HG03097 (cell line): Measurements from ENCODE around the gene UBALD1.
"Not testable (repeated sequence)": the region's sequence is repeated elsewhere in the genome, so short reads cannot be mapped to it uniquely, and the experiment has no call there.

ENCODE experiments used
- ATAC-seq: cut with Tn5 transposase; IDR thresholded peaks from one replicate; pipeline ENCODE4 v1.9.1; 2021; ENCODE audit not compliant: unreplicated experiment, low FRiP score

Gene UBALD1

DNA sequence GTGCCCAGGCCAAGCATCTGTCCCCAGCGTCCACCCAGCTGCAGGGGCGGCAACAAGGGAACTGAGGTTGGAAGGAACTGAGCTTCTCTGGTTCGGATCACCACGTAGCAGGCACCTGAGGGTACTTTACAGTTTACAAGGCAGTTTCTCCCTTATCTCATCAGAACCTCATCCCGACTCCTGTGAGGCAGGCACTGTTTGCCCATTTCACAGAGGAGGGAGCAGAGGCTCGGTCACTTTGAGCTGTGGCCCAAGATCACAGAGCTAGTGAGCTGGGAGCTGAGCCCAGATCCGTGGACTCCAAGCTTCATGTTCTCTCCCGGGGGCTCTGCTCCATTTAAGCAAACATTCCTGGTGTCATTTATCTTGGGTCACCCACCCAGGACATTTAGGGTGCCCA, 15.1 kb downstream of the UBALD1 start:
- ATAC-seq, result no peak

DNA sequence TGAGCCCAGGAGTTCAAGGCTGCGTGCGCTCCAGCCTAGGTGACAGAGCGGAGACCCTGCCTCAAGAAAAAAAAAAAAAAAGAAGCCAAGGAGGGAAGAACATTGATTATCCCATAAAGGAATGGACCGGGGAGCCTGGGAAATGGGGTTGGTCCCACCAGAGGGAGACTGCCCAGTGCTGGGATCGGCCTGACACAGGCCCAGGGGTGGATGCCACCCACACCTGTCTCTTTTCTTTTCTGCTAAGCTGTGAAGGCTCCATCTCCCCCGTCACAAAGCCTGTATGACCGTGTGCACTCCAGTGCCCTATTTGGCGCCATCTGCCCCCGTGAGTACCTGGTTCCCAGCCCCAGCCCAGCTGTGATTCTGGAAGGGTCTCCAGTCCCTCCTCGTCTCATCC, 15.7 kb downstream of the UBALD1 start:
- ATAC-seq, result no peak

DNA sequence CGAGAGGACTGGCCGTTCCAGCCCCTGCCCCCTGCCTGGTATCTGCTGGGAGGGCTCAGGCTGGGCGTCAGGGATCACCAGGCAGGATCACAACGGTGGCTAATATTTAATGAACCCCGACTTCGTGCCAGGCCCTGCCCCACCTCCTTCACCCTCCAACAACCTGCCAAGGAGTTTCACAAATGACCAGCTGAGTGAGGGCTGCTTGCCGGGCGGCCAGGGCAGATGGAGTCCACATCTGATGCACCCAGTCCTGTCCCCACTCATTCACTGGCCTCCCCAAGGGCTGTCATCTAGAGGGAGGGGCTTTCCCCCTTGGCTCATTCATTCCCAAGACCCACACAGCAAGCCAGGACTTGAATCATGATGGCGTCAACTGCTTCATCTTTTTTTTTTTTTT, 17.5 kb downstream of the UBALD1 start:
- no peak for ATAC-seq

DNA sequence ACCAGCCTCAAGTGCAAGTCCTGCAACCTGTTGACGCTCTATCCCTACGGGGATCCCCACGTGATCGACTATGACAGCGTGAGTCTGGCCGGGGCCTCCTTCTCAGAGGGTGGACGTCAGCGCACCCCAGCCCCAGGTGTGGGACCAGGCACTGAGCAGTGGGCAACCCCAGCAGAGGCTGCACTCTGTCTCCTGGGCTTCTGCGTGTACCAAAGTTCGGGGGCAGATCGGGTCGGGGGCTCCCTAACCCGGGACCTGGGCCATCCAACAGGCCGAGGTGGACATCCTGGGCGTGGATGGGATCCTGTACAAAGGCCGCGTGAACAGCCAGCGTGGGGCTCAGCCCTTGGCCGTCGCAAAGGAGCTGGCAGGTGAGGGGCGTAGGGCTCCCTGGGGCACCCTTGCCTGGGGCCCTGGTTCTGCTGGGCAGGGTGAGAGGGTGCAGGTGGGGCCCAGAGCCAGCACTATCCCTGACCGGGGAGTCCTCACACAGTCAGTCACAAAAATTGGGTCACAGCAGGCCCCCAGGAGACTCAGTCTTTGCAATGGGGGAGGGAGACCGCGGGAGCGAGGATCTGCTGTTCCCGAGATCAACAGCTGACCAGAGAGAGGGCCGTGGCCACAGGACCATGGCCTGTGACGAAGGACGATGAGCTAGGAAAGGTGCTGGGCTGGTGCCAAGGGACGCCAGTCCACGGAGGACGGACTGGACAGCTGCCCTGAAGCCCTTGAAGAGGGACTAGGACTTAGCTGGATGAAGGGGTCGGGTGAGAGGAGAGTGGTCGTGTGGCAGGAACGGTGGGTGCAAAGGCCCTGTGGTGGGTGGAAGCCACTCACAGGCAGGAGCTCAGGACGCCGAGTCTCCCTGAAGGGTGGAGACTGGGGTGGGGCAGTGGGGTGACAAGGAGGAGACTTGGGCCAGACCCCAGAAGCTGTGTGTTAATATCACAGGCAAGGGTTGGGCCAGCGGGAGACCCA, 20.0 kb downstream of the UBALD1 start:
- no peak for ATAC-seq

DNA sequence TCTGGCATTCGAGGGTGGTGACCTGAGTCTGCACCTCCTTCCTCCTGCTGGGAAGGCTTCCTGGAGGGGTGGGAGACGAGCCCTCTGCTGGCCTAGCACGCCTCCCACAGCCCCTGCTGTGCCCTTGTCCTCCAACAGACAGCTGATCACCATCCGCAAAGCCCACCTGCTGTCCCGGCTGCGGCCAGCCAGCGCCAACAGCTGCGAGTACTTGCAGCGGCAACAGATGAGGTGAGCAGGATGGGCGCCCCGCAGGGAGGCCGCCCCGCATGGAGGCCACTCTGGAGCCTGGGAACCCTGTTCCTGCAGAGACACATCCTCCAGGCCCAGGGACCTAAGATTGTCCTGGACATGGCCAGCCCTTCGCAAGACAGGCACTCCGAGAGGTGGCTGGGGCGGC, 21.6 kb downstream of the UBALD1 start:
- ATAC-seq, result no peak

DNA sequence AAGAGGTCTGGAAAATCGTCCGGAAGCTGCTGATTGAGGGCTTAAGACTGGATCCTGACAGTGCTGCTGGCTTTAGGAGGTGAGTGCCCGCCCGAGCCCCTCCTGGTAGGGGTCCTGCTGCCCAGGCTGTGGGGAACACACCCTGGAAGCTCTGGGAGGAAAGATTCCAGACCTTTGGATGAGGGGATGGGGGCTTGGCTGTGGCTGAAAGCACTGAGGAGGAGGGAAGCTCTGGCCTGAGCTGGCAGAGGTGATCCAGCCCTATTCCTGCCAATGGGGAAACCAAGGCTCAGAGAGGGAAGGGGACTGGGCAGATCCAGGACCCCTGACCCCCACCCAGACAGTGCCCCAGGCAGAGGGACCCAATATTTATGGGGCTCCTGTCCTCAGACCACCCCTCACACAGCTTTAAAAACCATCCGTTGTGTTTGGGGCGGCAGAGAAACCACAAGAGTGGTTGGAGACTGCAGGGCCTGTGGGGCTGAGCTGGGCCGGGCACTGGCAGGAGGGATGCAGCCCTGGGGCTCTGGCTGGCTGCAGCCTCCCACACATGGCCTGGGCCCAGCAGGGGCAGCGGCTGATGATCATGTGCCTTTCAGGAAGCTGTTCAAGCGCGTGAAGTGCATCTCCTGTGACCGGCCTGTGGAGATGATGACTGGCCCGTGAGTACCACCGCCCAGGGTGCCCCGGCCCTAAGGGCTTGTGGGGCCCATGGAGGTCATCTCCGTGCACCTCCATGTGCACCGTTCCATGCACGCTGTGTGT, 22.8 kb downstream of the UBALD1 start:
- no peak for ATAC-seq

DNA sequence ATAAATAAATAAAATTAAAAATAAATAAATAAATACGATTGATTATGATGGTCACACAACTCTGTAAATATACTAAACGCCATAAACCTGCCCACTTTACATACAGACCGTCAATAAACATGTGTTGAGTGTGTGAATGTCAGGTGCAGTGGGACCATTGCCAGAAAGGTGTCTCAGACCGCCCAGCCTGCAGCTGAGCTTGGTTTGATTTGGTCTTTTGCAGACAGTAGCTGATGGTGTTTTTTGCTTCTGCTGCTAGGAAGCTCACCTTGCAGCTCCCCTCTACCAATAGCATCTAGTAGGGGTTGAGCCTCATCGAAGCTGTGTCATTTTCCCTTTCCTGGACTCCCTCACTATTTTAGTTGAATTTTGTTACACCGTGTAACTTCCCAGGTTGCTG, 23.5 kb downstream of the UBALD1 start:
- ATAC-seq, result no peak

DNA sequence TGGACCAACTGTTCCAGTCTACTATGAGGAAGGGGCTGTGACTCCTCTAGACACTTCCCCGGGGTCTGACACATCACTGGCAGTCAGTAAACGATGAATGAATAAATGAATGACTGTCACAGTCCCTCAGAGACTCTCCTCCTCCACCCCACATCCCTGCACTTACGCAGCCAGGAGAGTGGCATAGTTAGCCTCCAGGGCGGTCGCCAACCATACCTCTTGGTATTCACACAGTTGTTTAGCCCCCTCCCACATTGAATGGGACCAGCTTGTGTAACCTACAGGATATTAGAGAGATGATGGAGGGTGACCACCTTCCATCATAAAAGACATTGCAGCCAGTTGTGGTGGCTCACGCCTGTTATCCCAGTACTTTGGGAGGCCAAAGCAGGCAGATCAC, 25.7 kb downstream of the UBALD1 start:
- ATAC-seq, result no peak

DNA sequence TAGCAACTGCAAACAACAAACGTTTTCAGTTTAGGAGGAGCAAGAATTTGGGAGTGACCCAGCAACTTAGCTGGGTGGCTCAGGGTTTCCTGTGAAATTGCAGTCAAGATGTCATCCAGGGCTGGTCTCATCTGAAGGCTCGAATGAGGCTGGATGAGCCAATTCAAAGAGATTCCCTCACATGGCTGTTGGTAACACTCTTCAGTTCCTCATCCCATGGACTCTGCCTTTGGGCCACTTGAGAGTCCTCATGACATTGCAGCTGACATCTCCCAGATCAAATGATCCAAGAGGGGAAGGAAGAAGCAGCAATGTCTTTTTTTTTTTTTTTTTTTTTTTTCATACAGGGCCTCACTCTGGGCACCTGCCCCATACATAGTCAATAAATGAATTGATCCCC, 26.3 kb downstream of the UBALD1 start:
- ATAC-seq, result no peak

DNA sequence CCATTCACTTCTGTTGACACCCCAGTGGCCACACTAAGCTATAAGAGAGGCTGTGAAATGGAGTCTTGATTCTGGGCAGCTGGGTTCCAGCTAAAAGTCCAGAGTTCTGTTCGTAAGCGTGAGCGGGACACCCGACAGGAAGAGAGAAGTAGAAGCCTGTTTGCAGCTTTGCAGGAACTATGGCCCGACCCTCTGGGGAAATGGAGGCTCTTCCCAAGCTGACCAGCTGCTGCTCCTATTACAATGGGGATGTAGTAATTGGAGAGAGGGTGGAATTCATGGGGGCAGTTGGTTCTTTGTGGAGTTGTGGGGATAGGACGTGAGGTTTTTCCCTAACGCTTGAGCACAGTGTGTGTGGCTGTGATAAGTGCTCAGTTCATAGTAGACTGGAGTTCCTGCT, 28.4 kb downstream of the UBALD1 start:
- ATAC-seq, result no peak

DNA sequence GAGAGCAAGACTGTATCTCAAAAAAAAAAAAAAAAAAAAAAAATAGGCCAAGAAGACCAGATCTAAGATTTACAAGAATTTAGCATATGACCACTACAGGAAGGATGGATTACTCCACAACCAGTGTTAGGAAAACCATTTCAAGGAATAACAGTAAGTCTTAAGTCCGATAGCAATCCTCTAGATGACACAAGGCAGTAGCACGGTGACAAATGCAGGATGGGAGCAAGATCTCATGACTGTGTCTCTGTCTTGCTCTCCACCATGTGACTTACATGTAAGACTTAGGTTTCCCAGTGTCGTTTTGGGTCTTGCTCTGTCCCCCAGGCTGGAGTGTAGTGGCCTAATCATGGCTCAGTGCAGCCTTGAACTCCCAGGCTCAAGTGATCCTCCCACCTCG, 30.8 kb downstream of the UBALD1 start:
- ATAC-seq, result no peak

DNA sequence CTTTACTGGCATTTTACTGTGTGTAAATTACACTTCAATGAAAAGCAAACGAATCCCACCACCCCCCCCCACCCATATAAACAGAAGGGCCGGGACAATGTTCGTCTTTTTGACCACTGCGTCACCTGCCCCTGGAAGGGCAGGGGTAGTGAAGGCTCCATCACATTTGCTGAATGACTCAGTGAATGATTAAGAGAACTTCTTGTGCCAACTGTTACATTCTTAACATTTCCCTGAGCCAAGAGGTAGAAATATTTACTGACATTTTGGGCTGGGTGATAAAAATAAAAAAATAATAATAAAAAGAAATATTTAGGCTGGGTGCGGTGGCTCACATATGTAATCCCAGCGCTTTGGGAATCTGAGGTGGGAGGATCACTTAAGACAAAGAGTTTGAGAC, 34.4 kb downstream of the UBALD1 start:
- ATAC-seq, result no peak

DNA sequence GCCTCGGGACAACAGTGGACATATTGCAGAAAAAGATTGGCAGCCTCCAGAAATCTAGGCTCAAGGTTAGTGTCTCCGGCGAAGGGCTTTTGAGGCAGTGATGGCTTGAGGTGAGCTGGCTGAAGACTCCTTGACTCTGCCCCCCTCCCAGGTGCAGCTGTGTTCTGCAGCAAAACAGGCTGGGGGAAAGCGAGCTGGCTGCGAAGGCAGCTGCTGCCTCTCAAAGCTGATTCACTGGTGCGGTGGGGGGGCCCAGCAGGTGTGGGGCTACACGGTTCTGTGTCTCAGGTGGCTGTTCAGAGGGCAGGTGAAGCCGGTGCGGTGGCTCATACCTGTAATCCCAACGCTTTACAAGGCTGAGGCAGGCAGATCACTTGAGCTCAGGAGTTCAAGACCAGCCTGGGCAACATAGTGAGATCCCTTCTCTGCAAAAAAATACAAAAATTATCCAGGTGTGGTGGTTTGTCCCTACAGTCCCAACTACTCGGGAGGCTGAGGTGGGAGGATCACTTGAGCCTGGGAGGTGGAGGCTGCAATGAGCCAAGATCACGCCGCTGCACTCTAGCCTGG, 35.6 kb downstream of the UBALD1 start:
- no peak for ATAC-seq

DNA sequence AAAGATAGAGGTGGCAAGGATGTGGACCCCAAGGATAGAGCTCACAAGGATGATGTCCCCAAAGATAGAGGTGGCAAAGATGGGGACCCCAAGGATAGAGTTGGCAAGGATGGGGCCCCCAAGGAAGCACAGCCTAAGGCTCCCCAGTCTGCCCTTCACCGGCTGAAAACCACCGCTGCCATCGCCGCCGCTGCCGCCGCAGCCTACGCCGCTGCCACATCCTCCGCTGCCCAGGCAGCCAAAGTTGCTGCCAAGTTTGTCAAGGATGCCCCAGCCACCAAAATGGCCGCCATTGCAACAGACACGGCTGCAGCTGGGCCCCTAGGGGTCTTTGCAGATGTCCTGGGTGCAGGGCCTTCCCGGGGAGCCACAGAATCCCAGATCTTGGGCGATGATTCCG, 38.7 kb downstream of the UBALD1 start:
- no peak for ATAC-seq

DNA sequence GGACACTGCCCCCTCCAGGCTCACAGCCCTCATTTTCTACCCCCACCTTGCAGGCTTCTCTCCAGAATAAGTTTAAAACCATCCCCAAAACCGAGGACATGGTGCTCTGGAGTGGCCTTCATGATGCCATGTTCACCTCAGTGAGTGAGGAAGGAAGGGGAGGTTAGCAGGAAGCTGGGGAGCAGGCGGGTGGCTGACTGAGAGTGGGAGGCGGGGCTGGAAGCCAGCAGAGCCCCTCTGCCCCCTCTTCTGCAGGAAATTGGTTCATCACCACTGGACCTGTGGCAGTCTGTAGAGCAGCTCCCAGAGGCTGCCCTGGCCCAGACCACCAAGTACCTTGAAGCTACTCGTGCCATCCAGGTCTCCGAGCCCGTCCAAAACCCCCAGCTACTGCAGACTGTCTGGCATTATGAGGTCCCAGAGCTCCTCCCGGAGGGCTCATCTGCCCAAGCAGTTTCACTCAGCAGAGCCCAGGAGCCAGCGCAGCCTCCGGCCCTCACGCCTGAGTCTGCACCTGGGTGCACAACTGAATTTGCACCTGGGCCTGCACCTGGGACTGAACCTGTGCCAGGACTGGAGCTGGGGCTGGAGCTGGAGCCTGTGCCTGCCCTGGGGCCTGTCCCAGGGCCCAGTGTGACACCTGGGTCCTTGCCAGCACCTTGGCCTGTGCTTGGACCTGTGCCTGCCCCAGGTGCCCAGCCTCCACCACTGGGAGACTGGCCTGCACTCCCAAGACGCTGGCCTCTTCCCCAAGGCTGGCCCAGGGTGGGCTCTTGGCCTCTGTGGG, 39.6 kb downstream of the UBALD1 start:
- ATAC-seq, result no peak

DNA sequence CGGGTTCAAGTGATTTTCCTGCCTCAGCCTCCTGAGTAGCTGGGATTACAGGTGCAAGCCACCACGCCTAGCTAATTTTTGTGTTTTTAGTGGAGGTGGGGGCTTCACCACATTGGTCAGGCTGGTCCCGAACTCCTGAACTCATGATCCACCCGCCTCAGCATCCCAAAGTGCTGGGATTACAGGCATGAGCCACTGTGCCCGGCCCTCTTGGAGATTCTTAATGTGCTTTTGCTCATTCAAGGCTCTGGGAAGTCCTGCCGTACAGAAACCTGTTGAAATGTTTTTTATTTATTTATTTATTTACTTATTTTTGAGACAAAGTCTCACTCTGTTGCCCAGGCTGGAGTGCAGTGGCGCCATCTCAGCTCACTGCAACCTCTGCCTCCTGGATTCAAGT, 40.8 kb downstream of the UBALD1 start:
- ATAC-seq, result not testable (repeated sequence)

DNA sequence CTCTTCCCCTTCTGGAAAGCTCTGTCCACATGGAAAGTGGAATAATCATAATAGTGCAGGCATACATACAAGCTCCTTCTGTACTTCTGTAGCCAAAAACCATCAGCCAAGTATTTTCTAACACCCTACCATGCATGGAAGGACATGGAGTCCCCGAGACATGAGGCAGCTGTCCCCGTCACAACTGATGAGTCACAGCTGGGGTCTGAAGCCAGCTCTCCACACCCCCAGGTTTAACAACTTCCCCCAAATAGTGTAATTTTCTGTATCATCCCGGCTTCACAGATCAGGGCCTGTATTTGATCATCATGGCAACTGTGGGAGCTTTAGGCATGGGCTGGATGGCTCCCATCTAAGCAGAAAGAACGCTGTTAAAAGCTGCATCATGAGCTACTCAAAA, 42.0 kb downstream of the UBALD1 start:
- ATAC-seq, result no peak

DNA sequence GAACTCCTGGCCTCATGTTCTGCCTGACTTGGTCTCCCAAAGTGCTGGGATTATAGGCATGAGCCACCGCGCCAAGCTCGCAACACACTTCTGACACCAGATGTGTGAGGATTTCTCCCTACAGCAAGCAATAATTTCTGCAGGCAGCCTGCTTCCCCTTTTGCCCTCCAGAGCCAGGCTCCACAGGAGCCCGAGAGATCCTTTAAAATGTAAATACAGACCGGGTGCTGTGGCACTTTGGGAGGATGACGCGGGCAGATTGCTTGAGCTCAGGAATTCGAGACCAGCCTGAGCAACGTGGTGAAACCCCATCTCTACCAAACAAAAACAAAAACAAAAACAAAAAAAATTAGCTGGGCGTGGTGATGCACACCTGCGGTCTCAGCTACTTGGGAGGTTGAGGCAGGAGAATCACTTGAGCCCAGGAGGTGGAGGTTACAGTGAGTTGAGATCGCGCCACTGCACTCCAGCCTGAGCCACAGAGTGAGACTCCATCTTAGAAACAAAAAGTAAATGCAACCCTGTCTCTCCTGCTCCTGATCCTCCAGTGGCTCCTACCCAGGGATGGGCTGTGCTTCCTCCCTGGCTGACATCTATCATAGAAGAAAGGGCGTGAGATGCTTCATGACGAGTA, 43.9 kb downstream of the UBALD1 start:
- ATAC-seq, result no peak

DNA sequence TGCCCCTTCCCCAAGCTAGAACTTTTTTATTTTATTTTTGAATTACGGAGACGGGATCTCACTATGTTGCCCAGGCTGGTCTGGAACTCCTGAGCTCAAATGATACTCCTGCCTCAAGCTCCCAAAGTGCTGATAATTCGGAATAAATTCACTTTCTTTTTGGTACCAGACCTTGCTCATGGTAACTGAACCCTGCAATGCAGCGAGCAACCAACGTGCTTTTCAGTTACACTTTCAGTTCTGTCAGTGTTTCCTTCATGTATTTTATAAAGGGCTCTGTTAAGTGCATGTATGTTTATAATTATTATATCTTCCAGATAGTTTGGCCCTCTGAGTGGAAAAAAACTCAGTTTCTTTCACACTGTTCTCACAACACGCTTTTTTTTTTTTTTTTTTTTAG, 44.6 kb downstream of the UBALD1 start:
- no peak for ATAC-seq

DNA sequence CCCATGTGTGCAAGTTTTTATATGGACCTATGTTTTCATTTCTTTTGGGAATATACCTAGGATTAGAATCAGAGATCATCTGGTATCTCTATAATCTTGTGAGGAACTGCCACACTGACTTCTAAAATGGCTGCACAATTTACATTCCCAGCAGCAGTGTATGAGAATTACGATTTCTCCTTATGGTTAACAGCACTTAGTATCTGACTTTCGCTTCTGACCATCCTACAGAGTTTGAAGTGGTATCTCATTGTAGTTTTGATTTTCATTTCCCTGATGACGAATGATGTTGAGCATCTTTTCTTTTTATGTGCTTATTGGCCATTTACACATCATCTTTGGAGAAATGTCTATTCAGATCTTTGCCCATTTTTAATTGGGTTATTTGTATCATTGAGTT, 48.5 kb downstream of the UBALD1 start:
- no peak for ATAC-seq
